GM21529 (cell line): ENCODE measurements around the gene CYP2C19.
"Not testable (repeated sequence)": the region's sequence is repeated elsewhere in the genome, so short reads cannot be mapped to it uniquely, and the experiment has no call there.

ENCODE experiments used
- ATAC-seq: cut with Tn5 transposase; IDR thresholded peaks from one replicate; pipeline ENCODE4 v1.9.1; 2021; ENCODE audit not compliant: unreplicated experiment

Gene CYP2C19

DNA sequence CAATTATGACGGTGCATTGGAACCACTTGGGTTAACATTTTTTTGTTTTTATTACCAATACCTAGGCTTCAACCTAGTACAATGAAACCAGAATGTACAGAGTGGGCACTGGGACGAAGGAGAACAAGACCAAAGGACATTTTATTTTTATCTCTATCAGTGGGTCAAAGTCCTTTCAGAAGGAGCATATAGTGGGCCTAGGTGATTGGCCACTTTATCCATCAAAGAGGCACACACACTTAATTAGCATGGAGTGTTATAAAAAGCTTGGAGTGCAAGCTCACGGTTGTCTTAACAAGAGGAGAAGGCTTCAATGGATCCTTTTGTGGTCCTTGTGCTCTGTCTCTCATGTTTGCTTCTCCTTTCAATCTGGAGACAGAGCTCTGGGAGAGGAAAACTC lies at the start of gene CYP2C19:
Gene CYP2C19 (plus strand): TSS at position 289 of the 400 bp plus-strand sequence. CDS start 25 bp downstream, at position 314.
- ATAC-seq, result no peak

- ATAC-seq, result no peak
These were observed 36.6 kb upstream of the CYP2C19 start for GRCh38 chr10:94725871-94726270.

GRCh38 chr10:94735197-94735596 lies 27.3 kb upstream of the CYP2C19 start:
- no peak for ATAC-seq

DNA sequence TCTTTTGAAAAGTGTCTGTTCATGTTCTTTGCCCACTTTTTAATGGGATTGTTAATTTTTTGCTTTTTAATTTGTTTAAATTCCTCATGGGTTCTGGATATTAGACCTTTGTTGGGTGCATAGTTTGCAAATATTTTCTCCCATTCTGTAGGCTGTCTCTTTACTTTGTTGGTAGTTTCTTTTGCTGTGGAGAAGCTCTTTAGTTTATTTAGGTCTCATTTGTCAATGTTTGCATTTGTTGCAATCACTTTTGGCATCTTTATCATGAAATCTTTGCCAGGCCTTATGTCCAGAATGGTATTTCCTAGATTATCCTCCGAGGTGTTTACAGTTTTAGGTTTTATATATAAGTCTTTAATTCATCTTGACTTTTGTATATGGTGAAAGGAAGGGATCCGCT lies 23.9 kb upstream of the CYP2C19 start:
- no peak for ATAC-seq

DNA sequence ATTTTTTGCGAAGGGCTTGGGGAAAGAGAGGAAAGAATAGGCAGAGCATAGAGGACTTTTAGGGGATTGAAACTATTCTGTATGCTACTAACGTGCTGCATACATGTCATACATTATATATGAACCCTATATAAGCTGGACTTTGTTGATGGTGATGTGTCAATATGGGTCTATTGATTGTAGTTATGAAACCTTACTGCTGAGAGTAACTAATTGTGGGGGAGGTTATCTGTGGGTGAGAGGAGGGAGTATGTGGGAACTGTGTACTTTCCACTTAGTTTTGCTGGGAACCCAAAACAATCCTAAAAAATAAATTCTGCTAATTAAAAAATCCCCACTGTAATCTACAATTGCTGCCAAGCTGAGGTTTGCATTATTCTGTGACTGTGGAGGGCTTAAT lies 15.3 kb upstream of the CYP2C19 start:
- no peak for ATAC-seq

- ATAC-seq, result no peak
These were observed 14.6 kb upstream of the CYP2C19 start for GRCh38 chr10:94747838-94748237.

DNA sequence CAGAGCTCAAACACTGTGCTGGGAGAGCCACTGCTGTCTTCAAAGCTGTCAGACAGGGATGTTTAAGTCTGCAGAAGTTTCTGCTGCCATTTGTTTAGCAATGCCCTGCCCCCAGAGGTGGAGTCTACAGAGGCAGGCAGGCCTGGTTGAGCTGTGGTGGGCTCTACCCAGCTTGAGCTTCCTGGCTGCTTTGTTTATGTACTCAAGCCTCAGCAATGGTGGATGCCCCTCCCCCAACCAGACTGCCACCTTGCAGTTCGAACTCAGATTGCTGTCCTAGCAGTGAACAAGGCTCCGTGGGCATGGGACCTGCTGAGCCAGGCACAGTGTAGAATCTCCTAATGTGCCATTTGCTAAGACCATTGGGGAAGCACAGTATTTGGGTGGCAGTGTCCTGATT lies 4.6 kb upstream of the CYP2C19 start:
- no peak for ATAC-seq

DNA sequence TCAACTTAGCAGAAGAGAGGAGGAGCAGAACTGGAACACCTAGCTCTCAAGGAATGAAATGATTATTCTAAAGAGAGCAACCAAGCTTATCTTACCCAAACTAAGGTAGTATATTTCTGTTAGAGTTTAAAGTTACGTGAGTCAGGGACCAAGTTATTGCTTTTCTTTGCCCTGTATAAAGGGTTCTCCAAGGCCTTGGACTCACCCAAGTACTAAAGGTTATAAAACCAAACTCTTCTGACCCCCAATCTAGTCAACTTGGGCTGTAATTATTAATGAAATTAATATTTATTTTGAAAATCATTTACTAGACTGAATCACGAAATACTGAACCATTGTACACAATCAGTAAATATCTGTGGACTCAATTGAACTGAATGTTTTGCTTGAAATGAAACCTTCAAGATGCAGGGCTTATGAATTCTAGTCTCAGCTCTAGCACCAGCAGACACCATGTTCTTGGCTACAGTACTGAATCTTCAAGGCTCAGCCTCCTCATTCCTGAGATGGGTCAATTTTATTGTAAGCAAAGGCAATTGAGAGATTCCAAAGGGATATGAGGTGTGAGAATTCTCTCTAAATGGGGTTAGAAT lies 1.8 kb upstream of the CYP2C19 start:
- ATAC-seq, result no peak

DNA sequence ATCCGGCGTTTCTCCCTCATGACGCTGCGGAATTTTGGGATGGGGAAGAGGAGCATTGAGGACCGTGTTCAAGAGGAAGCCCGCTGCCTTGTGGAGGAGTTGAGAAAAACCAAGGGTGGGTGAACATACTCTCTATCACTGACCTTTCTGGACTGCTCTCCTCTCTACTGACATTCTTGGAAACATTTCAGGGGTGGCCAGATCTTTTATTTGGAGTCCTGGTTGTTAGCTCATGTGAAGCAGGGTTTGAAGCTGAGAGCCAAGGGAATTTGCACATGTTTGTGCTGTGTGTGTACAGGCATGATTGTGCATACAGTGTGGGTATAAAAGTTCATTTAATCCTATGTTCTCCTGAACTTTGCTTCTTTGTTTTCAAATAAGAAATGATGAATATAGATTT lies 12.9 kb downstream of the CYP2C19 start:
- ATAC-seq, result not testable (repeated sequence)

DNA sequence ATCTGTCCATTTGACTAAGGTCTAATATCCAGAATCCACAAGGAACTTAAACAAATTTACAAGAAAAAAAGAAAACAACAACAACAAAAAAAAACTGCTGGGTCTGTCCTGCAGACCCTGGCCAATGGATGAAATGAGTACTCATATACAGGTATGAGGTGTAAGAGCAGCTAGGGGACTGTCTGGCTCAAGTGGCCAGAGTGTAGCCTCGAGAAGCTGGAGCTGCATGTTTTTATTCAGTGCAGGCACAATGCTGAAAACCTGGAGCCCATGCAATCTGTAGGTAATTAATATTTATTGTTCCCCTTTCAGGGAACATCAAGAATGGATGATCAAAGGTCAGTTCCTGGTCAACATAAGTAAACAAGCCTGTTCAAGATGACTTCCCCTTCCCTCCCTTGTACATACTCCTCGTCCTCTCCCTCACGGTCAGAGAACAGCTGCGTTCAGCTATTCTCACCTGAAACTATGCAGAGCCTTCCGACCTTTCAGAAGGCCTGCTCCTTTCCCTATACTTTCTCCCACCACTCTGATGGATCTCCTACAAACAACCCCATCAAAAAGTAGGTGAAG lies 15.5 kb downstream of the CYP2C19 start:
- ATAC-seq, result no peak

GRCh38 chr10:94780844-94781243 lies 18.4 kb downstream of the CYP2C19 start:
- ATAC-seq, result no peak

- no peak for ATAC-seq
These were observed 21.8 kb downstream of the CYP2C19 start for GRCh38 chr10:94784256-94784655.

DNA sequence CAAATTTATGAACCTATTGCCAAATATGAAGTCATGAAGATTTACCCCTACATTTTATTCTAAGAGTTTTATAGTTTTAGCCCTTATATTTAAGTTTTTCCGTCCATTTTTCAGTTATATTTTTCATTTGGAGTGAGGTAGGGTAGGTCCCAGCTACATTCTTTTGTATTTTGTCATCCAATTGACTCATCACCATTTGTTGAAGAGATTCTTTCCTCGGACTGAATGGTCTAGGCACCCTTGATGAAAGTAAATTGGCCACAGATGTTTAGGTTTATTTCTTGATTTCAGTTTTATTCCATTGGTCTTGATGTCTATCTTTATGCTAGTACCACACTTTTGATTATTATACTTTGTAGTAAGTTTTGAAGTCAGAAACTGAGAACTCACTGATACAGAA lies 22.7 kb downstream of the CYP2C19 start:
- ATAC-seq, result no peak

DNA sequence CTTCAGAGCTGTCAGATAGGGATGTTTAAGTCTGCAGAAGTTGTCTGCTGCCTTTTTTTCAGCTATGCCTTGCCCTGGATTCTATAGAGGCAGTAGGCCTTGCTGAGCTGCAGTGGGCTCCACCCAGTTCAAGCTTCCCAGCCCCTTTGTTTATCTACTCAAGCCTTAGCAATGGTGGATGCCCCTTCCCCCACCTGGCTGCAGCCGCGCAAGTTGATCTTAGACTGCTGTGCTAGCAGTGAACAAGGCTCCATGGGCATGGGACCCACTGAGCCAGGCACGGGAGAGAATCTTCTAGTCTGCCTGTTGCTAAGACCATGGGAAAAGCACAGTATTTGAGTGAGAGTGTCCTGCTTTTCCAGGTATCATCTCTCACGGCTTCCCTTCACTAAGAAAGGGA lies 38.1 kb downstream of the CYP2C19 start:
- not testable (repeated sequence) for ATAC-seq

- ATAC-seq, result no peak
These were observed 40.8 kb downstream of the CYP2C19 start for GRCh38 chr10:94803307-94803706.

DNA sequence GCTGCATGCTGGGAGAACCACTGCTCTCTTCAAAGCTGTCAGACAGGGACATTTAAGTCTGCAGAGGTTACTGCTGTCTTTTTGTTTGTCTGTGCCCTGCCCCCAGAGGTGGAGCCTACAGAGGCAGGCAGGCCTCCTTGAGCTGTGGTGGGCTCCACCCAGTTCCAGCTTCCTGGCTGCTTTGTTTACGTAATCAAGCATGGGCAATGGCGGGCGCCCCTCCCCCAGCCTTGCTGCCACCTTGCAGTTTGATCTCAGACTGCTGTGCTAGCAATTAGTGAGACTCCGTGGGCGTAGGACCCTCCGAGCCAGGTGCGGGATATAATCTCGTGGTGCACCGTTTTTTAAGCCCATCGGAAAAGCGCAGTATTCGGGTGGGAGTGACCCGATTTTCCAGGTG lies 67.5 kb downstream of the CYP2C19 start:
- not testable (repeated sequence) for ATAC-seq

DNA sequence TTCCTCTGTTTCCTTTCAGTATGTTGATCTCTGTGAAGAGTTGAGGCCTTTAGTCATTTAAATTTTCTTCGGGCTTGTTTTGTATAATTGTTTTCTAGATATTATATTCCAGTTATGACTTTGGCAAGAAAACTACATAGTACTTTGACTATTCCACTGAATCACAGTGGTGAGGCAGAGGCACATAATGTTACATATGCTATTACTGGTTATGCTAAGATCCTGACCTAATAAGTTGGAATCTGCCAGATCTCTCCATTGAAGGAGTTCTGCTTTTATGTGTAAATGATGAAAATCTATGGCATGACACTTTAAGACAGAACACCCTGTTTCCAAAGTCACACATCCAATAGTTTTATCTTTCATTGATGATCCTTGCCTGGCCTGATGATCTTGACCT lies 83.7 kb downstream of the CYP2C19 start:
- no peak for ATAC-seq

DNA sequence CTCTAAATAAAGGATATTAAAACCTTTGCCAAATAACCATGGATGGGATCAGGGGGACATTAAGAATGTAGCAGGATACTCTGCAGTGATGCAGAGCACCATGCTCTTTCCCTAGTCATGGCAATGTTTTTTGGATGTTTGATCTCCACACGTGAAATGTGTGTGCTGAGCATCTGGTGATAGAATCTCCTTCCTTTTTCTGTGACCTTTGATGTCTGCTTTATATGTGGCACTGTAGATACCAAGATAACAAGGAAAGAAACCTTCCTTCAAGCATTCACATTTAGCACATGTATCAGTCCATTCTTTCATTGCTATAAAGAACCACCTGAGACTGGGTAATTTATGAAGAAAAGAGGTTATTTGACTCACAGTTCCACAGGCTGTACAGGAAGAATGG lies 88.3 kb downstream of the CYP2C19 start:
- no peak for ATAC-seq

DNA sequence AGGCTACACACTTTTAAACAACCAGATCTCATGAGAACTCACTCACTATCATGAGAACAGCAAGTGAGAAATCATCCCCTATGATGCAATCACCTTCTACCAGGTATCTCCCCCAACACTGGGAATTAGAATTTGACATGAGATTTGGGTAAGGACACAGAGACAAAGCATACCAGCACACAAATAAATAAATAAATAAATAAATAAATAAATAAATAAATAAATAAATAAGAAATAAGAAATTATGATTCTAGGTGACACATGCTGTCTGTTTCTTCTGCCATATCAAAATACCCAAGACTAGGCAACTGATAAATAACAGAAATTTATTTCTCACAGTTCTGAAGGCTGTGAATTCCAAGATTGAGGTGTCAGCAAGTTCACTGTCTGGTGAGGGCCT lies 88.8 kb downstream of the CYP2C19 start:
- no peak for ATAC-seq

- ATAC-seq, result no peak
These were observed 90.0 kb downstream of the CYP2C19 start for GRCh38 chr10:94852438-94852837.

DNA sequence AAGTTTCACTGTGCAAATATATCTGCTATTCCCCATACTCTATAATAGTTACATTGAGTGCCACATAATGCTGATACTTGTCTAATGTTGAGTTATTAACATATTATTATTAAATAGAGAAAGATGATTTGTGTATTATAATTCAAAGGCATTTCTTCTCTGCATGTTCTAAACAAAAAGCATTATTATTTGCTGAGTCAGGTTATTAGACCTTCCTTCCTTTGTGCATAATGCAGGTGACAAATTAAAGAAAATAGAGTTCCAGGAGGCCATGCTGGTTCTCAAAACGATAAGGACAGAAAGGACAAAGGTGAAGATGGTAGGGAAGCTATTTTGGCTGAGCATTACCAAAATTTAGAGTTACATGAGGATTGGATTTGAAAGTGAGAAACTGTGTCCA lies 90.6 kb downstream of the CYP2C19 start:
- no peak for ATAC-seq

DNA sequence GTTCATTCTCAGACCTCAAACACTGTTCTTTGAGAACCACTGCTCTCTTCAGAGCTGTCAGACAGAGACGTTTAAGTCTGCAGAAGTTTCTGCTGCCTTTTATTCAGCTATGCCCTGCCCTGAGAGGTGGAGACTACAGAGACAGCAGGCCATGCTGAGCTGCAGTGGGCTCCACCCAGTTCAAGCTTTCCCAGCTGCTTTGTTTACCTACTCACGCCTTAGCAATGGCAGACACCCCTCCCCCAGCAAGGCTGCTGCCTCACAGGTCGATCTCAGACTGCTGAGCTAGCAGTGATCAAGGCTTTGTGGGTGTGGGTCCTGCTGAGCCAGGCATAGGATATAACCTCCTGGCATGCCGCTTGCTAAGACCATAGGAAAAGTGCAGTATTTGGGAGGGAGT lies 95.5 kb downstream of the CYP2C19 start:
- ATAC-seq, result no peak

GRCh38 chr10:94859086-94859485 lies 96.6 kb downstream of the CYP2C19 start:
- ATAC-seq, result no peak
